Effector CD8-positive, alpha-beta T cell (primary cell): Measurements from ENCODE around the gene TCF7L1.
"Not testable (repeated sequence)": the region's sequence is repeated elsewhere in the genome, so short reads cannot be mapped to it uniquely, and the experiment has no call there.

Experiments
- DNase-seq: peaks from one replicate; lab custom pipeline; 2025; lab: John Stamatoyannopoulos, UW
- total RNA-seq, 4 experiments: gene quantifications; one replicate each; lab custom pipeline; 2026; lab: John Stamatoyannopoulos, UW

TCF7L1 gene
- 0 to 0.54 (median 0.04) reads per million in 4 experiments for total RNA-seq

GRCh38 chr2:85132834-85133637, at the start of gene TCF7L1:
TCF7L1 (plus strand) TSS chr2:85133392; CDS start chr2:85133685, 293 bp downstream.
- DNase-seq: no peak

- DNase-seq: no peak
These were observed 47.6 kb upstream of the TCF7L1 start for GRCh38 chr2:85085563-85085962.

GRCh38 chr2:85087541-85087940, 45.7 kb upstream of the TCF7L1 start:
- DNase-seq: no peak

- no peak for DNase-seq
These were observed 44.3 kb upstream of the TCF7L1 start for GRCh38 chr2:85088921-85089320.

- DNase-seq: no peak
These were observed 43.6 kb upstream of the TCF7L1 start for GRCh38 chr2:85089585-85089984.

GRCh38 chr2:85091838-85092237, 41.4 kb upstream of the TCF7L1 start:
- no peak for DNase-seq

GRCh38 chr2:85095094-85095493, 38.1 kb upstream of the TCF7L1 start:
- DNase-seq: no peak

- DNase-seq: no peak
These were observed 36.6 kb upstream of the TCF7L1 start for GRCh38 chr2:85096616-85097015.

GRCh38 chr2:85104228-85104627, 29.0 kb upstream of the TCF7L1 start:
- no peak for DNase-seq

GRCh38 chr2:85106489-85107180, 26.6 kb upstream of the TCF7L1 start:
- no peak for DNase-seq

GRCh38 chr2:85110991-85111560, 22.1 kb upstream of the TCF7L1 start:
- DNase-seq: no peak

- DNase-seq: no peak
These were observed 21.3 kb upstream of the TCF7L1 start for GRCh38 chr2:85111819-85112281.

GRCh38 chr2:85112906-85113625, 20.1 kb upstream of the TCF7L1 start:
- DNase-seq: no peak

GRCh38 chr2:85114586-85115330, 18.4 kb upstream of the TCF7L1 start:
- no peak for DNase-seq

- DNase-seq: no peak
These were observed 17.0 kb upstream of the TCF7L1 start for GRCh38 chr2:85116207-85116606.

- no peak for DNase-seq
These were observed 13.3 kb upstream of the TCF7L1 start for GRCh38 chr2:85119900-85120299.

GRCh38 chr2:85120363-85120762, 12.8 kb upstream of the TCF7L1 start:
- DNase-seq: no peak

- DNase-seq: not testable (repeated sequence)
These were observed 6.7 kb upstream of the TCF7L1 start for GRCh38 chr2:85126462-85126861.

- DNase-seq: no peak
These were observed 3.3 kb upstream of the TCF7L1 start for GRCh38 chr2:85129861-85130260.

GRCh38 chr2:85130407-85130806, 2.8 kb upstream of the TCF7L1 start:
- DNase-seq: no peak

- DNase-seq: no peak
These were observed 2.1 kb upstream of the TCF7L1 start for GRCh38 chr2:85131116-85131515.
